ENCODE data around the gene TMEM247.

Gene TMEM247

DNA sequence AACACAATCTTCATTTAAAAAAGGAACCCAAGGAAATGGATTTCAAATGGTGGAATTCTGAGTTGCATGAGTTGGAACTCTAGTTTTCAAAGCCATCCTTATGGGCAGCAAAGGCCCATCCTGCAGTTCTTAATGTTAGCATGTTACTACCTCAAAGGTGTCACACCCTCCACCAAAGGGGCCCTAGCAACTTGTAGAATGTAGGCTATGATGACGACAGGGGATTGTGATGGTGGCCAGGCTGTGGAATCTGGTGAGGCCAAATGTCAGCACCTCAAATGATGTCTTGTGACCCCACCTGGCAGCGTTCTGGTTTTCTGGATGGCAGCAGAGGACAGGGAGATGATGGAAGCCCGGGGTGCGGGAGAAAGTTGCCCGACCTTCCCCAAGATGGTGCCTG is at the start of gene TMEM247:
TSS of gene TMEM247 (plus strand) at position 301 of the 400 bp plus-strand sequence.
- DNase-seq (ENCODE audit: low read depth in 2 of 2), result no peak

- no peak for DNase-seq (ENCODE audit: low read depth in 2 of 2)
Observed at GRCh38 chr2:46430413-46430812, 49.0 kb upstream of the TMEM247 start.

DNA sequence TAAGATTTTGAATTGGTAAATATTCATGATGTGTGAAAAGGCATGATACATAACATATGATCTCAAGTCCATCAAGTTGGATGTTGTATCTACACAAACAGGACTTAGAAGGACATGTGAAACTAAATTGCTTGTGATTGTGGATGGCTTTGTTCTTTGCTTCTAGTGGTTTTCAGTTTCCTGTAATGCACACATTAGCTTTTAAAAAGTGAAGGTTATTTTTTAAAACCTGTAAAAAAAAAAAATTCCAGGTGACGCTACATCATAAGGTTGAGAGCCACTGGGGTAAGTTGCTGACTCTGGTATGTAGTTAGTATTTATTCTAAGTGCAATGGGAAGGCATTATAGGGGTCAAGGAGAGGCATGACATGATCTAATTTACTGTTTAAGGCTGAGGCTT is 48.4 kb upstream of the TMEM247 start:
- no peak for DNase-seq (ENCODE audit: low read depth in 2 of 2)

DNA sequence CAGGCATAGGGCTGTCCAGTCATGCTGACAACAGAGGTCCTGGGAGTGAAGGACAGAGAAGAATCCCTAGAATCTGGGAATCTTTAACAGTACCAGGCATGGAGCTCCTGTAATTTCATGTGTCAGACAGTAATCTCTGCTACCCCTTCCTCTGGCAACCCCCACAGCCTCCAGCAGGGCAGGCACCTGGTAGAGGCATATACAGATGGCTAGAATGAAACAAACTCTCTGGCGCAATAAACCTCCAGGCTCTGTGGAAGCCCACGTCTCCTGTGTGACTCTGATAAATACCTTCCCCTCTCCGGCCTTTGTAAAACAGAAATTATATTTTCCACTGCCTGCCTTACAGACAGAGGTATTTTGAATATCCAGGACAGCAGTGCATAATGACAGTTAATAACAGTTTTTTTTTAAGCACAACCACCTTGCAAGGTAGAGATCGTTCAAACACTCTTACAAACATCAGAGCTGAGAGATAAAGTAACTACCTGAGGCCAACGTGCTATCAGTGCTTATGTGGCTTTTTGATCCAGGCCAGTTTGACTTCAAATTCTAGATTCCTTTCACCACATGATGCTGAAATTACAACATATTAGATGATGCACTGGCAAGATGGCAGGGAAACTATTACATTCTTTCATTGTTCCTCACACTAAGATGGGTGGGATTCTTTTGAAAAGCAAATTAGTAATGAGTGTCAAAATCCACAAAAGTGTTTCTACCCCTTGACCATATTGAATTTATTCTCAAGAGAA is 47.7 kb upstream of the TMEM247 start:
- no peak for DNase-seq (ENCODE audit: low read depth in 2 of 2)

DNA sequence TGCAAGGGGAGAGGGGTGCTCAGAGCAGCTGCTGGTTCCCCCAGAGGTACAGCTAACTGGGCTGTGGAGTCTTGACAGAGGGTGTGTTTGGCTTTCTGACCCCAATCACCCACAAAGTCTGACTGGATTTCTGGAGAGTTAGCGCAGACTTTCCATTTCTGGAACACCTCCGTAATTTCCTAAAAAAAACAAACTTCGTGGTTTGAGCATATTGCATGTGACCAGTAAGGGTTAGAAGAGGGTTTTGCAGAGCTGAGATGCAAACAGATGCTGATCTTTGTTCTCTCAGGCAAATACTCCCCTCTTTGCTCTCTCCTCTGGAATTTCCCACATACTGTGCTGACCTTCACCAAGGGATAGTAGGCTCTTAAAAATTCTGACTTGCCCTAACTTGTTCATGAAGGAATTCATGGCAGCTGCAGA is 44.5 kb upstream of the TMEM247 start:
- DNase-seq (ENCODE audit: low read depth in 2 of 2), result no peak

DNA sequence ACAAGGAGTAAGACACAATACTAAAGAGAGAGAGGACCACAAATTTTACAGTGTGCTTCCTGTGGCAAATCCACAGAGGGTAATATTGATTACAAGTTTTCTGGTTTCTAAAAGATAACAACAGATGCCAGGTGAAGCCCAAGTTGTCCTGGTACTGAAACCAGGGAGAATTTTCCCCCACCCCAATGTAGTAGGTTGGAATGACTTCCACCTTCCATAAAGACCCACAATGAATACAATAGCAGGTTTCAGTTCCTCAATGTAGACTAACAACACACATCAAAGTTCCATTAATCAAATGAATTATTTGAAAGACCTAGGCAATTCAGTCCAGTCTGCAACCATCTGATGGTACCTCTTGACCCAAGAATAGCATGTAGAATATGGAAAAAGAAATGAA is 44.0 kb upstream of the TMEM247 start:
- no peak for DNase-seq (ENCODE audit: low read depth in 2 of 2)

- DNase-seq (ENCODE audit: low read depth in 2 of 2), result no peak
Observed at GRCh38 chr2:46435796-46436360, 43.5 kb upstream of the TMEM247 start.

- DNase-seq (ENCODE audit: low read depth in 2 of 2), result no peak
Observed at GRCh38 chr2:46436800-46437199, 42.6 kb upstream of the TMEM247 start.

DNA sequence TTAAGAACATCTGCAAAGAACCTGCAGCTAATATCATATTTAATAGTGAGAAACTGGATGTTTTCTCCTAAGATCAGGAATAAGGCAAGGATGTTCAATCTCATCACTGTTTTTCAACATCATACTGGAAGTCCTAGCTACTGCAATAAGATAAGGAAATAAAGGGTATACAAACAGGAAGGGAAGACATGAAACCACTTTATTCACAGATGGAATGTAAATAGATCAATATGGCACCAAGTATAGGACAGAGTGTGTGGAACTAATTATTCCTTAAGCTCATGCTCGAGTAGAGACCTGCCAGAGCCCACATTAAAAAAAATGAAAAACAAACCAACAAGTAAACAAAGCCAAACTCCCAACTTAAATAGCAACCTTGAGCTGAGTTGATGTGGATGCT is 41.3 kb upstream of the TMEM247 start:
- no peak for DNase-seq (ENCODE audit: low read depth in 2 of 2)

- no peak for DNase-seq (ENCODE audit: low read depth in 2 of 2)
Observed at GRCh38 chr2:46438794-46439193, 40.6 kb upstream of the TMEM247 start.

DNA sequence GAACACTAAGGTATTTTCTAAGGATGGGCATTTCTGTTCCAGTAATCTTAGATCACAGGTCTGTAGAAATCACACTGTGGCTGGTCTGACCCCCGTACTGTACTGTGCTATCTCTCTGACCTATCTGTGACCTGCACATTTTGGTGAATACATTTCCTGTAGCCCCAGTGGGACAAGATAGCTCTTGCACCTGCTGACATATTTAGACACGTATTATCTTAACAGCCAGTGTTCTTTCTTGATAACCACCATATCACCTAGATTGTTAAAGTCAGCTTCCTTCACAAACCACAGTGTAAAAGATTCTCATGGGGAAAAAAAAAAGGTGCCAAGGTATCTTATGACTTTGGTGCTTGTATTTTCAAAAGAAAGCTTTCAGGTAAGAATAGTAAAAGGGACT is 39.8 kb upstream of the TMEM247 start:
- DNase-seq (ENCODE audit: low read depth in 2 of 2), result peak in 1 of 2 donors; percentile 10

DNA sequence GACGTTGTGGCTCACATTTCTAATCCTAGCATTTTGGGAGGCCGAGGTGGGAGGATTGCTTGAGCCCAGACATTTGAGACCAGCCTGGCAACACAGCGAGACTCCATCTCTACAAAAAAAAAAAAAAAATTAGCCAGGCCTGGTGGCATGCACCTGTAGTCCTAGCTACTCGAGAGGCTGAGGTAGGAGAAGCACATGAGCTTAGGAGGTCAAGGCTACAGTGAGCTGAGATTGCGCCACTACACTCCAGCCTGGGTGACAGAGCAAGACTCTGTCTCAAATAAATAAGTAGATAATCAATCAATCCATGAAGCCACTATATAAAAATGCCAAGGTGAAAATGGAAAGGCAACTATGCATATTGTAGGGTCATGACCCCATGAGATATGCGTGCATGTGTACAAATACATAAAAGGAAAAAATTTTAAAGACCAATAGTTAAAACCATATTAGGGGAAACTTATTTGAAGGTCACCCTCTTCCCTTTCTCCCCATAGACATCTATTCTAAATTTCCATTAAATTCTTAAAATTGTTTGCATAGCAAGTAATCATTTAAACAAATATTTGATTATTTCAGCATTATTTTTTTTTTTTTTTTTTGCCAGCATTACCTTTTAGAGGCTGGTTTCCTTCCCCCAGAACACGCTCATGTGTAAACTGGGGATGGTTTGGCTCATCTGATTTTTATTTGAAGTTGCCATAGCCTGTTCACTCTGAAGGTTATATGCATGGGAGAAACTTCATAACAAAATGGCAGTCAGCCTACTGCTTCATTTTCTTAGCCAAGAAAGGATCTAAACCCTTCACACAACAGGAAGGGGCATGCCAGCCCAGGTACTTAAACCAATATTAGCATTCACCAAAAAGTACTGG is 37.3 kb upstream of the TMEM247 start:
- DNase-seq (ENCODE audit: low read depth in 2 of 2), result no peak

DNA sequence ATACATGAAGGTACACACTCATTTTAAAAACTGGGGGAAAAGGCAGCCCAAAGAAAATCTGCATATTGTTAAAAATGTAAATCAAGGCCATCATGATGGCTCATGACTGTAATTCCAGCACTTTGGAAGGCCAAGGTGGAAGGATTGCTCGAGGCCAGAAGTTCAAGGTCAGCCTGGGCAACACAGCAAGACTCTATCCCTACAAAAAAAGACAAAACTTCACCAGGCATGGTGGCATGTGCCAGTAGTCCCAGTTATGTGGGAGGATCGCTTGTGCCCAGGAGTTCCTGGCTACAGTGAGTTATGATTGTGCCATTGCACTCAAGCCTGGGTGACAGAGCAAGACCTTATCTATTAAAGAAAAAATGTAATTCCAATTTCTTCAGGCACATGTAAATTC is 34.6 kb upstream of the TMEM247 start:
- no peak for DNase-seq (ENCODE audit: low read depth in 2 of 2)

DNA sequence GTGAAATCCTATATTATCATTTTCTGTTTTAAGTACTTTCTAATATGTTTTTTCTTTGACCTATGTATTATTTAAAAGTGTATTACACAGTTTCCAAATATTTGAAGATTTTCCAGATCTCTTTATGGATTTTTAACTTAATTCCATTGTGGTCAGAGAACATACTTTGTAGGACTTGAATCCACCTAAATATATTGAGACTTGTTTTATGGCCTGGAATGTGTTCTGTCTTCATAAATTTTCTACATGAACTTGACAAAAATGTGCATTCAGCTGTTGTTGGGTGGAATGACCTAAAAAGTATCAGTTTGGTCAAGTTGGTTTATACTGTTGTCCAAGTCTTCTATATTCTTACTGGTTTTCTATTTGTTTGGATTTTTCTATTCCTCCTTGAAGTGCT is 33.8 kb upstream of the TMEM247 start:
- DNase-seq (ENCODE audit: low read depth in 2 of 2), result no peak

DNA sequence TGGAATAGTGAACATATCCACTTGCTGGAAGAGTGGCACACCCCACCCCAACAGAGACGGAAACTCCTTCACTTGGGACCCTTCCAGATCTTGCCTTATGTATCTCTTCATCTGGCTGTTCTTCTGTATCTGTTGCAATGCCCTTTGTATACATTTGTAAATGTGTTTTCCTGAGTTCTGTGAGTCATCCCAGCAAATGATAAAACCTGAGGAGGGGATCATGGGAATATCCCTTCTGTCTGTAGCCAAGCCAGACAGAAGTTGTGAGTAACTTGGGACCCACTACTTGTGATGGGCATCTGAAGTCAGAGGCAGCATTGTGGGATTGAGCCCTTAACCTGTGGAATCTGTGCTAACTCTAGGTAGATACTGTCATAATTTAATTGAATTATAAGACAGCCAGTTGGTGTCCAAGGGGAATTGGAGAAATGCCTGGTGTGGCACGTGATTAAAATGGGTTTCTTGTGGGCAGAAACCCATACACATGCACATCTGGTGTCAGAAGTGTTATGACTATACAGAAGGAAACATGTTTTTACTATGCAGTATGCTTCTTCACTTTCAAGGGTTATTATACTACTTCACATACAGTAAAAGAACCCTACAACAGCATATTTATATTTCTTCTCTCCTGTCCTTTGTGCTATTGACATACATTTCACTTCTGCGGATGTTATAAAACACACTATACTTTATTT is 32.3 kb upstream of the TMEM247 start:
- no peak for DNase-seq (ENCODE audit: low read depth in 2 of 2)

DNA sequence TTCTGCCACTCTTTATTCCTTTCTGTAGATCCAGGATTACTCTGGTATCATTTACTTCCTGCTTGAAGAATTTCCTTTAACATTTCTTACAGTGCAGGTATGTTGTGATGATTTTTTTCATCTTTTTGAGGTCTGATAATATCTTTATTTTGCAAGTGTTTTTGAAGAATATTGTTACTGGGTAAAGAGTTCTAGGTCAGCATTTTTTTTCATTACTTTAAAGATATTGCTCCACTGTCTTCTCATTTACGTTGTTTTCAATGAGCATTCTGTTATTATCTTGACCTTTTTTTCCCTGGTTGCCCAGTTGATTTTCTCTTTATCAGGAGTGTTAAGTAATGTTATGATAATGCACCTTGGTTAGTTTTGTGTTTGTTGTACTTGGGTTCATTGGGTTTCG is 31.7 kb upstream of the TMEM247 start:
- DNase-seq (ENCODE audit: low read depth in 2 of 2), result no peak

- no peak for DNase-seq (ENCODE audit: low read depth in 2 of 2)
Observed at GRCh38 chr2:46448111-46448510, 31.3 kb upstream of the TMEM247 start.

DNA sequence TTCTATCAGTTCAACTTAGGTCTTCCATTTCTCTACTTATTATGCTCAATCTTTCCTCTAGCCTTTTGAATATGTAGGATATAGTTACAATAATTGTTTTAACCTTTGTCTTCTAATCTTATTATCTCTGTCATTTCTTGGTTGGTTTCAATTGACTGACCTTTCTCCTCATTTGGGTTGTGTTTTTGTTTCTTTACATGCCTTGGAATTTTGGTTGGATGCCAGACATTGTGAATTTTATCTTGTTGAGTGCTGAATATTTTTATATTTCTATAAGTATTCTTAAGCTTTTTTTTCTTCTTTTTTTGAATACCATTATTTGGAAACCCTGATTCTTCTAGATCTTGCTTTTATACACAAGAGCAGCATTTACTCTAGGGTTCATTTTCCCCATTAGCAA is 30.7 kb upstream of the TMEM247 start:
- DNase-seq (ENCODE audit: low read depth in 2 of 2), result no peak

- no peak for DNase-seq (ENCODE audit: low read depth in 2 of 2)
Observed at GRCh38 chr2:46449700-46450099, 29.7 kb upstream of the TMEM247 start.

GRCh38 chr2:46451131-46451711 is 28.1 kb upstream of the TMEM247 start:
- DNase-seq (ENCODE audit: low read depth in 2 of 2), result no peak

DNA sequence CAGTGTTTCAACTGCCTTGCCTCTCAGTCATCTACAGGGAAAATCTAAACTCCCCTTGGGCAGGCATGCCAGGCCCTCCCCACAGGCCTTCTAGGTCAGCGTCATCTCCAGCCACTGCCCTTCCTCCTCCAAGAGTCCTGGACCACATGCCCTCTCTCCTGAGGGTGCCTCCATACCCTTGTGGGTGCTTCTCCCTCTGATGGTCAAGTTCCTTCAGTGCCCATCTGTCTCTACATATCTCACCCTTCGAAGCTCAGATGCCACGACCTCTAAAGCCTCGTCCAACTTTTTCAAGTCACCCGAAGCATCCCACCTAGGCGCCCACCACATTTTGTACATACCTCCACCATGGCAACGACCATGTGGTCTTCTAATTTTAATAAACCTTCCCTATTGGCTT is 22.6 kb upstream of the TMEM247 start:
- DNase-seq (ENCODE audit: low read depth in 2 of 2), result no peak
